ENCODE results near the gene SPRR1A. TPM values are rescaled to one million over a fixed set of nuclear protein-coding genes. Genes with fewer than 3 reads are reported as not detected.

Gene SPRR1A, protein sequence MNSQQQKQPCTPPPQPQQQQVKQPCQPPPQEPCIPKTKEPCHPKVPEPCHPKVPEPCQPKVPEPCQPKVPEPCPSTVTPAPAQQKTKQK
- not detected for total RNA-seq

DNA sequence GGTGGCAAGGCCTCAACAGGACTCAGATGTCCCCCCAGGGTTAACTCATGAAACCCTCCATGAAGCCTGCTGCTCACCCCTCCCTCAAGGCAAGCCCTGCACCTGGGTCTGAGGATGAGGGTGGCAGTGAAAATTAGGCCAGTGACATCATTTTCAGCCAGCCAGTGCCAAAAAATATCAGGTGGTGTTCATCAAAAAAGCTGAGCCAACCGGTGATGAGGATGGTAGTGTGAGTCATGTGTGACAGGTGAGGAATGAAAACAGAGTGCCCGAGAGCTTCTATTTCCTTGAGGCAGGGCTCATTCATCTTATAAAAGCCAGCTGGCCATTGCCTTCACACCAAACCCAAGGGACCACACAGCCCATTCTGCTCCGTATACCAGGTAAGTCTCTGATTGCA lies at the start of gene SPRR1A:
TSS of gene SPRR1A (plus strand) at position 339 of the 400 bp plus-strand sequence. CDS start 1,150 bp downstream, outside the sequence.
- no peak within 1 kb of the TSS for H3K27ac Mint-ChIP-seq
- no peaks in the 10 kb centered on the region for H3K9me3 Mint-ChIP-seq
- DNase-seq: no peak
- no peaks in the 10 kb centered on the region for H3K36me3 Mint-ChIP-seq
- no peaks in the 10 kb centered on the region for H3K4me1 Mint-ChIP-seq
- H3K4me3 Mint-ChIP-seq: no peak within 1 kb of the TSS
- H3K27me3 Mint-ChIP-seq: peaks cover 40% of the 10 kb centered on the region

DNA sequence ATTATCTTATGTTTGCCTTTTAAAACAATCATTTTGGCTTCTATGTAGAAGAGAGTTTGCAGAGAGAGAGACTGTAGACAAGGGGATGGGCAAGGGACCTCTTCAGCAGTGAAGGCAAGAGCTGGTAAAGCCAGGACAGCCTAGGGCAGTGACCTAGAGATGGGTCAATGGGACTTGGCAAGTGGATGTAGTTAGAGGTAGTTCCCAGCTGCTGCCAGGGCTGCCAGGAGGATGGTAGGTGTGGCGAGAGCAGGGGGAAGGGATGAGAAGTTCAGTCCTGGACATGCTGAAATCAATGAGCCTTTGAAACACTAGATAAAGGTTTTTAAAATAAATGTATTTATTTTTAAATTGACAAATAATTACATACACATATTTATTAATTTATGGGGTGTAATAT lies 43.3 kb upstream of the SPRR1A start:
- Mint-ChIP-seq H3K4me3 (no peak overlapping the region), H3K27me3 (peaks cover 13% of the 10 kb centered on the region), H3K36me3 (no peaks in the 10 kb centered on the region), H3K4me1 (no peaks in the 10 kb centered on the region), H3K27ac (no peak overlapping the region), H3K9me3 (peaks cover 1% of the 10 kb centered on the region)
- DNase-seq: no peak

DNA sequence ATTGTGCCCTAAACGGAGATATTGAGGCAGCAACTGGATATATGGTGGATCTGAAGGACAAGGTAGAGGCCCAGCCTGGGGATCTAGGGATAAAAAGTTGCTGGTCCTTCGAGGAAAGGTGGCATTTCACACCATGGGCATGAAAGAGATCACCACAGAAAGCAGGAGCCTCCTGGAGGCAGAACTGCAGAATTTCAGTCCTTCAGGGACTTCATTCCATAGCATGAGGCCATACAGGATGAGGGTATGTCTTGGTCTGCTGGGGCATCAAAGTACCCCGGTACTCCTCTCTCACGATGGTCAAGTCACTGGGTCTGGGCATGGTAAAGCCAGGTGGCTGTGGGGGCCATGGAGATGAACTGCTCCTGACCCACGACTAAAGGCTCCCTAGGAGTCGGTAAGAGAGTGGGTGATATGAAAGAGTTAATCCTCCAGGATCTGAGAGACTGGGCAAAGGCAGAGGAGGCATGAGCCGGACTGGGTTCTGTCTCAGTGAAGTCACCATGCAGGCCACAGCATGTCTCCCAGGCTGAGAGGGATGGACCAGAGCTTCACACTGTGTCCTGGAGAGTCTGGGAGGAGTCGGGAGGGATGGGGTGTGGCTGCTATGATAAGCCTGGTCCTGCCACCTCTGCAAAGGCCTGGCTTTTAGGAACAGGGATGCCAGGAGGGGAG lies 42.7 kb upstream of the SPRR1A start:
- H3K9me3 Mint-ChIP-seq: peaks cover 1% of the 10 kb centered on the region
- DNase-seq: no peak
- peaks cover 13% of the 10 kb centered on the region for H3K27me3 Mint-ChIP-seq
- no peaks in the 10 kb centered on the region for H3K36me3 Mint-ChIP-seq
- no peak overlapping the region for H3K4me3 Mint-ChIP-seq
- H3K4me1 Mint-ChIP-seq: no peaks in the 10 kb centered on the region
- H3K27ac Mint-ChIP-seq: no peak overlapping the region

DNA sequence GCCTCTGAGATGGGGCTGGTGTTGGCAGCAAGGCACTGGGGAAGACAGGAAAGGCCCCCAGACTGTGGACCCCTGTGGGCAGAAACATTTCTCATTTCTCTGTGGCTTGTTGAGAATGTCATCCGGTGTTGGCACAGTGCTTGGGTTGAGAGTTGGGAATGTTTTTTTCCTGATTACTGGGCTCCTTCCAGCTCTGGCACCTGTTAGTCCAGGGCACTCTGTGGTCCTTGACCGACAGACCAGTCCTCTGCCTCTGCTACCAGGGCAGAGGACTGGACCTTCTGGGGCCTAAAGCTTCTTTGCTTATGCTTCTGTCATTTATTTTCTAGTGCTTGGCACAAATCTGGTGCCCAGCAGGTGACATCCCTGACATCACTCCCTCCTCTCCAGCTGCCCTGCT lies 41.7 kb upstream of the SPRR1A start:
- Mint-ChIP-seq H3K4me1 (no peaks in the 10 kb centered on the region), H3K27me3 (peaks cover 11% of the 10 kb centered on the region), H3K9me3 (no peaks in the 10 kb centered on the region), H3K4me3 (no peak overlapping the region), H3K27ac (no peak overlapping the region), H3K36me3 (no peaks in the 10 kb centered on the region)
- no peak for DNase-seq

DNA sequence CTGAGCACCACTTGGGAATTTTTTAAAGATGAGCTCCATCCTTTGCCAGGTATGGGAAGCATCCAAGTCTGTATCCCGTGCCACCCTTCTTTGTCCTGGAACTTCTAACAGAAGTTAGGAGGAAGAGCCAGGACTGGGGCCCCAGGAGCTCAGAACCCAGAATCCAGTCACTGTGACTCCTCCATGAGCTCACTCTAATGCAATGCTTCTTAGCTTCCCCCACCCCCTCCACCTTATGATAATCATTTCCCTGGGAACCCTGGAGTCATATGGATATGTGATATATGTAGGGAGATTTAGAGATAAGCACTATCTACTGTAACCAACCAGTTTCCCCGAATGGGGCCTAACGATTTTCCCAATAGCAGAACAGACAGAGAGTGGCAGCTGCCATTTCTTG lies 37.6 kb upstream of the SPRR1A start:
- no peak for DNase-seq
- Mint-ChIP-seq H3K27ac (no peak overlapping the region), H3K4me3 (no peak overlapping the region), H3K27me3 (peaks cover 11% of the 10 kb centered on the region), H3K4me1 (no peaks in the 10 kb centered on the region), H3K36me3 (no peaks in the 10 kb centered on the region), H3K9me3 (no peaks in the 10 kb centered on the region)

DNA sequence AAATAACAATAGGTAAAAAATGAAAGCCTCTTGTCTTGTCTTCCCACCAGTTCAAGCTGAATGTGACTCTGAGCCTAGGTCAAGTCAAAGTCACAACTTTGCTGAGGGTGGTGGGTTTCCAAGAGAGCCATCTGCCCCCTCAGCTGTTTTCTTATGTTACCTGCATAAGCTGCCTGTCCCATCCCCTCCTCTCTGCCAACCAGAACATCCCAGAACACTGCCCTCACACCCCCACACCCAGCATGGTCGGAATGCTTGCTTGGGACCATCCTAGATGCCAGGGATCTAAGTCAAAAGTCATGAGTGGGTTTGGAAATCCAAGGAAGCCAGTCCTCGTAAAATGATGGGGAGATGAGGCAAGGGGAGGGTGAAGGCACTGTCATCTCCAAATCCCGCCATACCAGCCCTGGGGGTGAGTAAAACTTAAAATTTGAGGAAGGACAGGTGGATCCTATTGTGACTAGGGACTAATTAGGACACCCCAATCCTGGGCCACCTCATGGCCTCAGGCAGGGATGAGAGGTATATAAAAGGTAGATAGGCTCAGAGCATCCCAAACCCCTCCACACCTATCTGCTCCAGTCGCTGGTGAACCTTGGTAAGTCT lies 37.1 kb upstream of the SPRR1A start, which contains the start of gene SPRR5:
TSS of gene SPRR5 (plus strand) at position 556 of the 606 bp plus-strand sequence. CDS start 1,349 bp downstream, outside the sequence.
- Mint-ChIP-seq H3K9me3 (no peaks in the 10 kb centered on the region), H3K27me3 (peaks cover 11% of the 10 kb centered on the region), H3K27ac (no peak within 1 kb of the TSS), H3K4me1 (no peaks in the 10 kb centered on the region), H3K4me3 (no peak within 1 kb of the TSS), H3K36me3 (no peaks in the 10 kb centered on the region)
- DNase-seq: no peak

DNA sequence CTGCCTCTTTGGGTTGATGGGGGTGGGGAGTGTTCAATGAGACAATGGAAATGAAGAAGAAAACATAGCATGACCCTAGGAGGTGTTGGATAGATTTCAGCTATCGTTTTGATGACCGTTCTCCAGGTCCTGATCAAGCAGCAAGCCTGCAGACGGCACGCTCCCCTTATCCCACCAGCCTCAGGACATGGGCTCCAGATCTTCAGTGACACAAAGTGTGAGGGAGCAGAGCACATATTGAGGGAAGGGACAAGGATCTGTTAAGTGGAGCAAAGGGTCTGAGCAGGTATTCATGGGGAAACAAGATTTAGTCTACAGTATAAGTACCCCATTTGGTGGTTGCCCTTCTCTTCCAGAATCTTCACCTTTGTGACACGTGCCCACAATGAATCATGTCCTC lies 32.2 kb upstream of the SPRR1A start:
- no peak overlapping the region for H3K4me3 Mint-ChIP-seq
- no peak for DNase-seq
- peaks cover 8% of the 10 kb centered on the region for H3K27me3 Mint-ChIP-seq
- no peaks in the 10 kb centered on the region for H3K9me3 Mint-ChIP-seq
- H3K36me3 Mint-ChIP-seq: no peaks in the 10 kb centered on the region
- H3K27ac Mint-ChIP-seq: no peak overlapping the region
- no peaks in the 10 kb centered on the region for H3K4me1 Mint-ChIP-seq

DNA sequence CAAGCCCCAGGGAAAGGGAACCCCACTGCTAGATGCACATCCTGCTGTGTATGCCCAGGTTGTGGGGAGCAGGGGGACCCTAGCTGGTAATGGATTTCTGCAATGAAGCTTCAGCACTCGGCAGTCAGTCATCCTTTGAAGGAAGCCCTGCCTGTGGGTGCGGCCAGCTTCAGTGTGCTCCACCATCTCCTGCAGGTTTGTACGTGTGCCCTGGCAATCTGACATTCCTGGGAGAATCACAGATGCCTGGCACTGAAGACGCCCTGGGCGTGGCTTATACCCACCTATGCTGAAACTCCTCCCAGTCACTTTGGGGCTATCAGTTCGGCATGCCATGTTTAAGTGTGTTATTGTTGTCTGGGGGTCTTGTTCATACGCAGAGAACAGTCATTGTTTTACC lies 30.1 kb upstream of the SPRR1A start:
- H3K9me3 Mint-ChIP-seq: no peaks in the 10 kb centered on the region
- H3K4me1 Mint-ChIP-seq: no peaks in the 10 kb centered on the region
- DNase-seq: no peak
- H3K27ac Mint-ChIP-seq: no peak overlapping the region
- H3K4me3 Mint-ChIP-seq: no peak overlapping the region
- no peaks in the 10 kb centered on the region for H3K36me3 Mint-ChIP-seq
- peaks cover 6% of the 10 kb centered on the region for H3K27me3 Mint-ChIP-seq

DNA sequence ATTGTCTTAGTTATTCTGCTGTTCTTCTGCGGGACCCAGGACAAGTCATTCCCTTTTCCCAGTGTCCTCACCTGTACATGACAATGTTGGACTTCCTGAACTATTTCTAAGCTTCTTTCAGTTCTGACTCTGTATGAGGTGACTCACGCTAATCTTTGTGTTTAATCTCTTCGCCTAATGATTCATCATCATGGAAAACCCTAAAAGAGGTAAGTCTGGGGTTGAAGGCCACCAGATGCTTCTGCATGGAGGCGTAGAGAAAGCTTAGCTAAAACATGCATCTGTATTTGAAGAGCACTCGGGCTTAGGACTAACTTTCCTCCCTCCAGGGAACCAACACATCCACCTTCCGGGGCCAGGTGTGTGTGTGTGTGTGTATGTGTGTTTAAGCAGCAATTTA lies 29.4 kb upstream of the SPRR1A start:
- Mint-ChIP-seq H3K27ac (no peak overlapping the region), H3K27me3 (peaks cover 3% of the 10 kb centered on the region), H3K36me3 (no peaks in the 10 kb centered on the region), H3K9me3 (no peaks in the 10 kb centered on the region), H3K4me3 (no peak overlapping the region), H3K4me1 (no peaks in the 10 kb centered on the region)
- no peak for DNase-seq

DNA sequence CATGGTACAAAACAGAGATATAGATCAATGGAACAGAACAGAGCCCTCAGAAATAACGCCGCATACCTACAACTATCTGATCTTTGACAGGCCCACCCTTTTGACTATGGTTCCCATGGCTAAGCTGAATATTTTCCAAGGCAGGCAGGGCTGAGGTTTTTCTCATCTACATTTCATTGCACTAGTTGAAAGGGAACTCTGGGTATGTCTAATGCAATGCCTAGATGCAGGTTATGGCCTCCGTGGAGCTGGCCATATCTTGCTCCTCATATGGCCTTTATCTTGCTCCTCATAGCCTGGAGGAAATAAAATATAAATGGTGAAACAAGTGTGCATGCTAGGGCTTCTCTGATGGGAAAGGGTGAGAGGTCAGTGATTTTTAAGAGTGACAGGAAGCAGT lies 26.3 kb upstream of the SPRR1A start:
- Mint-ChIP-seq H3K36me3 (no peaks in the 10 kb centered on the region), H3K27ac (no peak overlapping the region), H3K9me3 (no peaks in the 10 kb centered on the region), H3K4me3 (no peak overlapping the region), H3K4me1 (peaks cover 2% of the 10 kb centered on the region), H3K27me3 (peaks cover 3% of the 10 kb centered on the region)
- DNase-seq: no peak

DNA sequence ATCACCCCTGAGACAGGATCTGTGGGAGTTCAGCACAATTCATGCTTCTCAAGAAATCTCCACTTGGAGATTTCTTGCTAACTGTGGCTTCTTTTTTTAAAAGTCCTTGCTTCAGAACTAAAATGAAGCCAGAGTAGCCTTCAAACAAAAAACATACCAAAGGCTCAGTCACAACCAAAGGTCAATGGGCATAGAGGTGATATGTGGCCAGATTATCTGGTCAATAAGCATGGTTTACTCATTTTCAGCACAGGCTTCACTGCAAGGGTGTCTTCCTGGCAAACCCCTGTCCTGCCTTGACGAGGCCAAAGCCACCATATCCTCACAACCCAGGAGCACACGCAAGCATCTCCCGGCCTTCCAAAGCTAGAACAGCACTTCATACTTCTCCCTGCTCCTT lies 24.6 kb upstream of the SPRR1A start:
- DNase-seq: no peak
- H3K4me3 Mint-ChIP-seq: no peak overlapping the region
- H3K36me3 Mint-ChIP-seq: no peaks in the 10 kb centered on the region
- peaks cover 2% of the 10 kb centered on the region for H3K4me1 Mint-ChIP-seq
- no peaks in the 10 kb centered on the region for H3K9me3 Mint-ChIP-seq
- H3K27me3 Mint-ChIP-seq: peaks cover 3% of the 10 kb centered on the region
- no peak overlapping the region for H3K27ac Mint-ChIP-seq

DNA sequence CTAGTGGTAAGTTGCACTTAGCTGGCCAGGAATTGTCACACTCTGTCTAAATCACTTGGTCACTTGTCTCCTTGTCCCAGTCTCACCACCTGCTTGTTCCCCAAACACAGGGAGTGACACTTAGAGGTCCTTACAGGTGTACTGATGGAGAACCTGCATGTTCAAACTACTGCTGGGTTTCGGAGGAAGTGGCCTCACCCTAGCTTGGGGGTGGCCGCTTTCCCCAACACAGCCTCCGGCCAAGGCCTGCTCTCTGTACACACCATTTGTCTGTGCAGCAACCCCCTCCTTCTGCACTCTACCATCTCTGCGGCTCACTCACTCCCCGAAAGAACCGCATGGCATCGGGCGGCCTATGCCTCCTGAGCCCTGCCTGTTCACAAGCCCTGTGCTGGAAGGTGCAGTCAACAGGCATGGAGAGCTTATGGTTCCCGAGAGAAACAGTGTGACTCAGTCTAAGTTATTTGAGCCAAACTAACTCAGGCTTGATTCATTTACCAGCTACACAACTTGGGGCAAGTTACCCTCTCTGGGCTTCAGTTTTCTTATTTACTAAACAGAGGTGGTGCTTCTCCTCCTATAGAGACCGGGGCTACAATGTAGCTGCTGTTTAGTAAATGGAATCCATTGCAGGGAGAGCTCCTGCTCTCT lies 24.0 kb upstream of the SPRR1A start:
- Mint-ChIP-seq H3K27me3 (peaks cover 3% of the 10 kb centered on the region), H3K4me1 (peaks cover 2% of the 10 kb centered on the region), H3K4me3 (no peak overlapping the region), H3K36me3 (no peaks in the 10 kb centered on the region), H3K9me3 (no peaks in the 10 kb centered on the region), H3K27ac (no peak overlapping the region)
- DNase-seq: no peak

DNA sequence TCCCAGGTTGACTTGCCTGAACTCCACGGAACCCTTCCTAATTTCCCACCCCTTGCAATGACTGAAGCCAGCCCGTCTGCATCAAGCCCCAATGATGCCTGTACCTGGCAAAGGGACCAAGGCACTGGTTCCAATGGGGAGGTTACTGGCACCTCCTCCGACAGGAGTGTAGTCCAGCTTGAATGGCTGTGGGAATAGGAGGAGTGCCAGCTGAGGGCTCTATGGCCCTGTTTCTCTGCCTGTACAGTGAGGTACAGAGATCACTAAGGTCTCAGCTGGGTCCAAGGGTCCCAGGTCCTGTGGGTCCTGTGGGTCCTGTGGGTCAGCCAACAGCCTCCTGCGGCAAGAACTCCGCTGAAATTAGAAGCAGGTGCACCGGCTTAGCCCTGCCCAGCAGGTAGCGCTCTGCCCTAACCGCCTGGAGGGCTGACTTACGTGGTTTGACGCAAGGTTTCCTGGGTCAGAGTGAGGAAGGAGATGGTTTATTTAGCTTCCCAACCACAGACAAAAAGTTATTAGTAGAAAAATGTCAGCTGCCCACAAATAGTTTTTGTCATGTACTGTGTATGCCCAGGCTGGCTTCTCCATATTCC lies 23.3 kb upstream of the SPRR1A start:
- Mint-ChIP-seq H3K4me3 (no peak overlapping the region), H3K27me3 (peaks cover 3% of the 10 kb centered on the region), H3K36me3 (no peaks in the 10 kb centered on the region), H3K9me3 (no peaks in the 10 kb centered on the region), H3K27ac (no peak overlapping the region), H3K4me1 (peaks cover 2% of the 10 kb centered on the region)
- DNase-seq: no peak

DNA sequence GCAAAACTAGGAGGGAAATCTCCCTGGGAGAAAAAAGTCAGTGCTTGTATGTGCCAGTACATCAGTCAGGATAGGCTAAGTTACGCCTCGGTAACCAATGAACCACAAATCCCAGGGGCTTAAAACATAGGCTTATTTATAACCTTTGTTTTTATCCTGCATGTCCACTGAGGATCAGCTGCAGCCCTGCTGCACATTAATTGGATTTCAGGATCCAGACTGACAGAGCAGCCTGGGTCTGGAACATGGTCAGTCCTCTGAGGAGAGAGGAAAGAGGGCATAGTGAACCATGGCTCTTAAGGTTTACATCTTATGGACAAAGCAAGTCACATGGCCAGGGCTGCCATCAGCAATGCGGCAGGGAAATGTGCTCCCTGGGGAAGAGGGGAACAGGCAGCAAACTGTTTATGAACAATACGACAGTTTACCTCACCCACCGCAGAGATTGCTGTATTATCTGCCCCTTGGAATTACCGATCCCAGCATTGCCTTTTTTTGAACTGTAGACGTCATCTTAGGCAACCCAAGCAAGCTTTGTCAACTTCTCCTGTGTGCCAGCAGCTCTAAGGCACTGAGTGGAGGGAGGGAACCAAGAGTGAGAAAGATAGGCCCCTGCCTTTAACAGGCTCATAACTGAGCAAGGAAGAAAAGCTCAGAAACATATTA lies 22.5 kb upstream of the SPRR1A start:
- Mint-ChIP-seq H3K27ac (no peak overlapping the region), H3K27me3 (peaks cover 3% of the 10 kb centered on the region), H3K4me3 (no peak overlapping the region), H3K4me1 (peaks cover 2% of the 10 kb centered on the region), H3K9me3 (no peaks in the 10 kb centered on the region), H3K36me3 (no peaks in the 10 kb centered on the region)
- no peak for DNase-seq

DNA sequence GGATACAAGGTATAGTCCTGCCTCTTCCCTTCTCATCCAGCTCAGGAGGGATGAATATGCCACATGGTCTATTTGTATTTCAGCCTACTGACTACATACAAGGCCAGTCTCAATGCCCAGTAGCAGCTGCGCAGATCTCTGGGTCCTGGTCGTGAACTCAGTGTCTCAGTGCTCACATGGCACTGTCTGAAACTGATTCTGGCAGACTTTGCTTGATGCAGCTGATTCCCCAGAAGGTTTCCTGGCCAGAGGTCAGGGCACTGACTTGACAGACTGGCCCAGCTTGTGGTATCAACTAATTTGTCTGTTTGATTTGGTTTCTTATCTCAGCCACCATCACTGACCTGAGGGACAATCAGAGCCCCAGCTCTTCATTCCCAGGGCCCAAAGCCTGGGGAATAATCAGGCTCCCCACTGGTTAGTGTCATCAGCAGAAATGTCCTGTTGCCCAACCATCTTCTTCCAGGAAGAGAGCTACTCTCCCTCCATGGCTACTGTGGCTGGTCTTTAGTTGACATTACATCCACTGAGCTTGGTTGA lies 20.9 kb upstream of the SPRR1A start:
- Mint-ChIP-seq H3K4me3 (no peak overlapping the region), H3K9me3 (no peaks in the 10 kb centered on the region), H3K27ac (no peak overlapping the region), H3K36me3 (no peaks in the 10 kb centered on the region), H3K27me3 (peaks cover 3% of the 10 kb centered on the region), H3K4me1 (peaks cover 2% of the 10 kb centered on the region)
- no peak for DNase-seq

All from activated naive CD8-positive, alpha-beta T cell treated with anti-CD3 and anti-CD28 coated beads for 36 hours (primary cell).